SK-N-MC (cell line): ENCODE data around the gene SUV39H2.

Experiments
- EZH2 ChIP-seq: fragments of 200-600 bp; sonication (generic); IDR thresholded peaks from one replicate; pipeline ENCODE4 v1.6.1; 2017; ENCODE audit warnings: antibody characterized with exemption
- POLR2AphosphoS5 ChIP-seq: IDR thresholded peaks from 2 replicates; pipeline ENCODE4 v1.6.1; 2012; ENCODE audit warnings: mild to moderate bottlenecking, low read depth, low read length, borderline replicate concordance

- TF ChIP-seq POLR2AphosphoS5 = no peak
- no peak for TF ChIP-seq EZH2
Observed at GRCh38 chr10:14924013-14924412, 45.3 kb downstream of the SUV39H2 start.
